ENCODE results near the gene SLC9A9. TPM values are rescaled to one million over a fixed set of nuclear protein-coding genes. Genes with fewer than 3 reads are reported as not detected.

The SLC9A9 gene
- total and polyA plus RNA-seq, 10 of the 15 experiments (the other 5 are each of a cell fraction or from before 2014, with no cell fraction given) = 3.5 to 14.2 (median 9.3) TPM

- Histone ChIP-seq H3K4me2 (ENCODE audit: control insufficient read depth, insufficient read depth) (no peak overlapping the region), H3K36me3 (ENCODE audit: control insufficient read depth in 2 of 2, insufficient read depth in 2 of 2, low read length in 1 of 2) (no peaks in the 10 kb centered on the region), H3K79me2 (ENCODE audit: control insufficient read depth, insufficient read depth, low read length) (no peaks in the 10 kb centered on the region), H4K20me1 (ENCODE audit: control insufficient read depth, insufficient read depth) (no peaks in the 10 kb centered on the region), H3K4me3 (no peak overlapping the region), H3K27me3 (replicated peaks in 1 of 2; ENCODE audit: control insufficient read depth in 2 of 2, insufficient read depth in 2 of 2, low read length in 1 of 2) (no peaks in the 10 kb centered on the region), H3K9me3 (replicated peaks; ENCODE audit: control insufficient read depth, insufficient read depth, low read length) (no peaks in the 10 kb centered on the region; the same call in 2 of the 3 replicates), H3K4me1 (ENCODE audit: control insufficient read depth, insufficient read depth, low read length) (peaks cover 16% of the 10 kb centered on the region), H2AFZ (ENCODE audit: control insufficient read depth, low read depth, low read length) (no peak overlapping the region), H3K27ac (ENCODE audit: control insufficient read depth, insufficient read depth) (no peak overlapping the region), H3K9ac (ENCODE audit: control insufficient read depth, insufficient read depth, low read length) (no peak overlapping the region)
- CTCF ChIA-PET = no interaction called here
- DNase-seq (ENCODE audit: low read depth, low spot score) (no peak), ATAC-seq (no peak), FAIRE-seq (no peak)
- RAD21 ChIA-PET (ENCODE audit: unreplicated experiment) = no interaction called here
- TF ChIP-seq SREBF1 (IDR thresholded peaks at IDR 0.05; ENCODE audit: low read length) = no peak
- TF ChIP-seq RBBP5 (conservative IDR thresholded peaks at IDR 0.05) = no peak
- no peak for TF ChIP-seq KDM1A (IDR thresholded peaks at IDR 0.05; ENCODE audit: borderline replicate concordance)
- TF ChIP-seq CEBPZ (IDR thresholded peaks at IDR 0.05; ENCODE audit: low read depth, low read length) = no peak
- TF ChIP-seq ZBTB40 (IDR thresholded peaks at IDR 0.05; ENCODE audit: borderline replicate concordance) = no peak
- no peak for TF ChIP-seq ELK1 (IDR thresholded peaks at IDR 0.05; ENCODE audit: low read depth, low read length)
- TF ChIP-seq CREM (IDR thresholded peaks at IDR 0.05; ENCODE audit: low read depth) = no peak
- no peak for TF ChIP-seq TCF7 (IDR thresholded peaks at IDR 0.05; ENCODE audit: borderline replicate concordance)
- TF ChIP-seq CHD2 (IDR thresholded peaks at IDR 0.05; ENCODE audit: borderline replicate concordance, low read depth, low read length) = no peak
- no peak for TF ChIP-seq MXI1 (IDR thresholded peaks at IDR 0.05; ENCODE audit: low read depth, low read length)
- no peak for TF ChIP-seq SRF (IDR thresholded peaks at IDR 0.05; ENCODE audit: low read depth in 2 of 2, low read length in 2 of 2)
- TF ChIP-seq LARP7 (IDR thresholded peaks at IDR 0.05) = no peak
- TF ChIP-seq RAD51 (IDR thresholded peaks at IDR 0.05) = no peak
- no peak for TF ChIP-seq ATF7 (IDR thresholded peaks at IDR 0.05; ENCODE audit: low read depth)
- intact Hi-C loops (cut with micrococcal nuclease; ENCODE audit: unreplicated experiment) (no loop called here), in situ Hi-C loops (cut with MboI) (no loop called here)
- 91% methylated on average over 3 of the region's 3 CpGs for WGBS (ENCODE audit: insufficient coverage, insufficient replicate concordance, low lambda C conversion rate, missing lambda C conversion rate)
- no TSS peak for BruUV-seq (replicated peaks)
- POLR2A ChIA-PET = no interaction called here
- SMC1A ChIA-PET (ENCODE audit: uncharacterized antibody, unreplicated experiment) = no interaction called here
Observed at GRCh38 chr3:143408771-143409170, 439.5 kb downstream of the SLC9A9 start.
